PC-9 (cell line): ENCODE results near the gene DOC2A.

Source experiments
- CTCF ChIP-seq: fragments of 200-600 bp; sonication (generic); conservative IDR thresholded peaks from 2 replicates; pipeline ENCODE4 v1.6.1; 2017; ENCODE audit warnings: mixed run types, antibody characterized with exemption, mild to moderate bottlenecking, moderate library complexity
- EZH2 ChIP-seq: fragments of 200-600 bp; sonication (generic); IDR thresholded peaks from 2 replicates; pipeline ENCODE4 v1.8.0; 2017; ENCODE audit warnings: antibody characterized with exemption, low read depth

- no peak for TF ChIP-seq CTCF
- TF ChIP-seq EZH2 = no peak
These were observed 20.8 kb downstream of the DOC2A start for GRCh38 chr16:29990034-29990433.
